Panc1 (cell line): ENCODE results near the gene WAS.

Experiments used
- POLR2AphosphoS5 ChIP-seq: IDR thresholded peaks from 2 replicates; pipeline ENCODE4 v1.6.1; 2012; ENCODE audit warnings: mild to moderate bottlenecking, low read depth, low read length, moderate library complexity
- TF ChIP-seq, protein P1 (sequence below): fragments of 450-650 bp; IDR thresholded peaks from 2 replicates; pipeline ENCODE4 v1.5.1; 2017; ENCODE audit warnings: mild to moderate bottlenecking

DNA sequence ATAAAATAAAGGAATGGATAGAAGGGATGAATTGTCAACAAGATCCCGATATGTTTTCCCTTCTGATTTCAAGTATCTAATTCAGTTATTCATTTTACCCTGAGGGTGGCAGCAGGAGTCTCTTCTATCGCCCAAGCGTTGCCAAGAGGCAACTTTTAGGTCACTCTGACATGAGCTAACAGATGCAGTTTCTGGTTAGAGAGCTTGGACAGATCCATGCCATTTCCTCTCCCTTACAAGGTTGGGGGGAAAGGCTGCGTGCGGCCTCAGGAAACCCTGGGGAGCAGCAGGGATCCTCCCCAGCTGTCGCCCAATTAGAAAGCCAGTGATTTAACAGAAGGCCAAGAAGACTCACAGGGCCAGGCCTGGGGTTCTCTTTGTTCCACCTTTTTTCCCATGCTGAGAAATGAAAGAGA is 35.3 kb upstream of the WAS start:
- TF ChIP-seq, protein P1, sequence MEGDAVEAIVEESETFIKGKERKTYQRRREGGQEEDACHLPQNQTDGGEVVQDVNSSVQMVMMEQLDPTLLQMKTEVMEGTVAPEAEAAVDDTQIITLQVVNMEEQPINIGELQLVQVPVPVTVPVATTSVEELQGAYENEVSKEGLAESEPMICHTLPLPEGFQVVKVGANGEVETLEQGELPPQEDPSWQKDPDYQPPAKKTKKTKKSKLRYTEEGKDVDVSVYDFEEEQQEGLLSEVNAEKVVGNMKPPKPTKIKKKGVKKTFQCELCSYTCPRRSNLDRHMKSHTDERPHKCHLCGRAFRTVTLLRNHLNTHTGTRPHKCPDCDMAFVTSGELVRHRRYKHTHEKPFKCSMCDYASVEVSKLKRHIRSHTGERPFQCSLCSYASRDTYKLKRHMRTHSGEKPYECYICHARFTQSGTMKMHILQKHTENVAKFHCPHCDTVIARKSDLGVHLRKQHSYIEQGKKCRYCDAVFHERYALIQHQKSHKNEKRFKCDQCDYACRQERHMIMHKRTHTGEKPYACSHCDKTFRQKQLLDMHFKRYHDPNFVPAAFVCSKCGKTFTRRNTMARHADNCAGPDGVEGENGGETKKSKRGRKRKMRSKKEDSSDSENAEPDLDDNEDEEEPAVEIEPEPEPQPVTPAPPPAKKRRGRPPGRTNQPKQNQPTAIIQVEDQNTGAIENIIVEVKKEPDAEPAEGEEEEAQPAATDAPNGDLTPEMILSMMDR = no peak
- no peak for TF ChIP-seq POLR2AphosphoS5
